HepG2 (cell line): ENCODE results near the gene ZNF48. TPM values are rescaled to one million over a fixed set of nuclear protein-coding genes. Genes with fewer than 3 reads are reported as not detected.
A peak's percentile ranks its signal among the peaks of the same experiment; 100 is the strongest.

Source experiments
- AGO2 ChIP-seq: fragments of 200-400 bp; formaldehyde crosslinking; optimal IDR thresholded peaks from 2 replicates; pipeline ENCODE3; 2017; ENCODE audit warnings: mild to moderate bottlenecking, low read depth, low read length, moderate library complexity
- ATF7-NPFF ChIP-seq: sonication (generic); formaldehyde crosslinking; IDR thresholded peaks from 2 replicates; pipeline ENCODE4 v1.8.1; 2023; ENCODE audit warnings: mild to moderate bottlenecking, low read depth, missing genetic modification reagents, moderate library complexity
- ATM ChIP-seq: fragments of 450-650 bp; IDR thresholded peaks from 2 replicates; pipeline ENCODE4 v1.7.1; 2017; ENCODE audit warnings: mild to moderate bottlenecking, borderline replicate concordance
- CEBPB ChIP-seq: IDR thresholded peaks from 2 replicates; pipeline ENCODE4 v1.6.1; 2011; ENCODE audit warnings: low read depth, low read length, improper control_type of control experiment, borderline replicate concordance
- DNMT3B ChIP-seq: conservative IDR thresholded peaks from 2 replicates; pipeline ENCODE4 v1.6.1; 2016; ENCODE audit warnings: missing biosample characterization, control low read depth
- HMG20B ChIP-seq: conservative IDR thresholded peaks from 2 replicates; pipeline ENCODE4 v1.6.1; 2016; ENCODE audit warnings: missing genetic modification reagents, missing compliant biosample characterization
- JDP2 ChIP-seq: sonication (generic); formaldehyde crosslinking; IDR thresholded peaks from 2 replicates; pipeline ENCODE4 v1.8.1; 2022; ENCODE audit warnings: missing genetic modification reagents, borderline replicate concordance
- KAT7 ChIP-seq: IDR thresholded peaks from 2 replicates; pipeline ENCODE4 v1.6.1; 2018; ENCODE audit warnings: borderline replicate concordance, missing compliant biosample characterization
- KLF15 ChIP-seq: sonication (generic); formaldehyde crosslinking; IDR thresholded peaks from 2 replicates; pipeline ENCODE4 v1.8.1; 2023; ENCODE audit warnings: borderline replicate concordance, mild to moderate bottlenecking, inconsistent platforms, missing genetic modification reagents, mixed read lengths
- MAFF ChIP-seq: IDR thresholded peaks from 2 replicates; pipeline ENCODE4 v1.6.1; 2011; ENCODE audit warnings: low read depth, low read length, improper control_type of control experiment
- MAFG ChIP-seq: sonication (generic); formaldehyde crosslinking; IDR thresholded peaks from 2 replicates; pipeline ENCODE4 v1.5.1; 2020; ENCODE audit warnings: mild to moderate bottlenecking, missing genetic modification reagents
- MXD4 ChIP-seq: IDR thresholded peaks from 2 replicates; pipeline ENCODE4 v1.6.1; 2016; ENCODE audit warnings: mild to moderate bottlenecking, missing biosample characterization, missing genetic modification reagents
- NFKB2 ChIP-seq: sonication (generic); formaldehyde crosslinking; IDR thresholded peaks from 2 replicates; pipeline ENCODE4 v1.4.0; 2020; ENCODE audit warnings: missing genetic modification reagents, borderline replicate concordance
- SNAPC2 ChIP-seq: sonication (generic); formaldehyde crosslinking; IDR thresholded peaks from 2 replicates; pipeline ENCODE4 v1.8.1; 2022; ENCODE audit warnings: mild to moderate bottlenecking, missing genetic modification reagents
- SOX6 ChIP-seq, 2 experiments: fragments of 450-650 bp in 1 of 2; sonication (generic) in 1 of 2; formaldehyde crosslinking in 1 of 2; IDR thresholded peaks; 2 replicates each; pipeline versions ENCODE4 v1.4.0 to v1.6.1; 2017 to 2020; ENCODE audit warnings: antibody characterized with exemption in 1 of 2, mild to moderate bottlenecking in 1 of 2, missing genetic modification reagents in 1 of 2
- SUZ12 ChIP-seq: fragments of 150-350 bp; IDR thresholded peaks from 2 replicates; pipeline ENCODE4 v1.6.1; 2014; ENCODE audit warnings: low read depth, low read length
- TCF12 ChIP-seq, 2 experiments: fragments of 450-650 bp in 1 of 2; sonication (generic) in 1 of 2; formaldehyde crosslinking in 1 of 2; IDR thresholded peaks; 2 replicates each; pipeline versions ENCODE4 v1.6.1 to v1.8.0; 2017 to 2022; ENCODE audit warnings: antibody characterized with exemption in 1 of 2, mild to moderate bottlenecking in 1 of 2, missing genetic modification reagents in 1 of 2, moderate library complexity in 1 of 2
- ZNF138 ChIP-seq: sonication (generic); formaldehyde crosslinking; IDR thresholded peaks from 2 replicates; pipeline ENCODE4 v1.5.0; 2020; ENCODE audit warnings: mild to moderate bottlenecking, low read depth, missing genetic modification reagents
- ZNF251 ChIP-seq: sonication (generic); formaldehyde crosslinking; IDR thresholded peaks from 2 replicates; pipeline ENCODE4 v1.9.0; 2021; ENCODE audit warnings: mild to moderate bottlenecking, missing genetic modification reagents
- ZNF264 ChIP-seq: sonication (generic); formaldehyde crosslinking; IDR thresholded peaks from 2 replicates; pipeline ENCODE4 v1.4.0; 2020; ENCODE audit warnings: missing genetic modification reagents
- ZNF510 ChIP-seq: sonication (generic); formaldehyde crosslinking; IDR thresholded peaks from 2 replicates; pipeline ENCODE4 v1.4.0; 2020; ENCODE audit warnings: low read depth, mild to moderate bottlenecking, missing genetic modification reagents
- ZNF556 ChIP-seq: sonication (generic); formaldehyde crosslinking; IDR thresholded peaks from 2 replicates; pipeline ENCODE4 v1.4.0; 2020; ENCODE audit warnings: mild to moderate bottlenecking, missing genetic modification reagents, borderline replicate concordance
- ZNF660 ChIP-seq: sonication (generic); formaldehyde crosslinking; IDR thresholded peaks from 2 replicates; pipeline ENCODE4 v1.5.1; 2020; ENCODE audit warnings: mild to moderate bottlenecking, low read depth, missing genetic modification reagents, borderline replicate concordance
- ZNF850 ChIP-seq: sonication (generic); formaldehyde crosslinking; conservative IDR thresholded peaks from 2 replicates; pipeline ENCODE4 v1.9.0; 2021; ENCODE audit warnings: mild to moderate bottlenecking, missing genetic modification reagents
- polyA plus RNA-seq, 8 experiments: library from polyadenylated mRNA; depleted of rRNA in 3 of 8; stranded (reverse) in 7 of 8; unstranded in 1 of 8; fragments of >200 nt; fragmentation: Illumina TruSeq in 4 of 8; extraction: Trizol in 4 of 8; gene quantifications; 2 replicates each; pipeline versions ENCODE4 v1.2.1 to v1.2.3, GENCODE V29; 2011 to 2016; ENCODE audit warnings: low read depth in 4 of 8, missing spikeins in 1 of 8, mixed read lengths in 1 of 8; ENCODE audit not compliant: insufficient read depth in 1 of 8
- total RNA-seq, 5 experiments: library from RNA; depleted of rRNA; stranded (reverse); fragments of >200 nt; fragmentation: Illumina TruSeq; extraction: Trizol; gene quantifications; 2 replicates each; pipeline ENCODE4 v1.2.3, GENCODE V29; 2016; ENCODE audit warnings: low read depth in 1 of 5
- TF ChIP-seq, protein P1 (sequence below): sonication (generic); formaldehyde crosslinking; IDR thresholded peaks from 2 replicates; pipeline ENCODE4 v1.4.0; 2020; ENCODE audit warnings: missing genetic modification reagents, low read depth, mild to moderate bottlenecking, borderline replicate concordance
- TF ChIP-seq, protein P2 (sequence below): sonication (generic); formaldehyde crosslinking; conservative IDR thresholded peaks from 2 replicates; pipeline ENCODE4 v1.4.0; 2020; ENCODE audit warnings: missing genetic modification reagents
- TF ChIP-seq, protein P3 (sequence below): sonication (generic); formaldehyde crosslinking; IDR thresholded peaks from 2 replicates; pipeline ENCODE4 v1.8.0; 2022; ENCODE audit warnings: mild to moderate bottlenecking, missing genetic modification reagents, borderline replicate concordance

Gene ZNF48
- total and polyA plus RNA-seq, 2 of the 13 experiments (the other 11 are each of a cell fraction or from before 2014, with no cell fraction given): 9.9 to 12.3 TPM

DNA sequence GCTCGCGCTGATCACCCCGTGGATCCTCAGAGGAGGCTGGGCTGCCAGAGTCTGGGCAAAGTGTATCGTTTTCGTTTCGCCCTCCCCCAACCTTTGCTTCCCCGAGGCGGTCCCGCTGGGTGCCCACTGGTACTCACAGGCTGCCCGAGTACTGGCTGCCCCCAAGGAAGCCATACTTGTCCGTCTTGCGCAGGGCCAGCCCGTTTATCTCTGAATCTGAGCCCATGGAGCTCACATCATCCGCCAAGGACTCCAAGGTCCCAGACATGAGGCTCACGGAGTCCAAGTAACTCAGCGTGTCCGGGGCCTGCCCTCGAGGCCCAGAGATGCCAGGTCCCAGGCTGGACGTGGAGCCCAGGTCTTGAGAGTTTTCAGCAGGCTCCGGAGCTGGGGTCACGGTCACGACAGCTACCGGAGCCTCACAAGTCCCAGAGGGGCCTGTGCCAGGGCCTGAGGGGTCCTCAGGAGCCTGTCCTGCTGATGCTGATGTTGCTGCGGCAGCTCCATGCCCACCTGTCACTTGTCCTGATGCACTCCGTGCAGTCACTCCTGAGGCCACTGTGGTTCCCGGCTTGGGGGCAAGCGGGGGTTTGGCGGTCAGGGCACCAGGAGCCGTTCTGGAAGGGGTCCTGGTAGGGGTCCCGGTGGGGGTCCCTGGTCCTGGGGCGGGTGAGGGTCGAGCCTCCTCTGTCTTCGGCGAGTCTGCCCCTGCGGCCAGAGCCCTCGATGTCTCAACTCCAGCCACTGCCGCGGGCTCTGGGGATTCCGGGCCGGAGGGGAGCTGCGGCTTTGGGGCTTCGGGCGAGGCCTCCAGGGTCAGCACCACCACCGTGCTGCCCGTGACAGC is 25.9 kb upstream of the ZNF48 start (continued):
- TF ChIP-seq, protein P1, sequence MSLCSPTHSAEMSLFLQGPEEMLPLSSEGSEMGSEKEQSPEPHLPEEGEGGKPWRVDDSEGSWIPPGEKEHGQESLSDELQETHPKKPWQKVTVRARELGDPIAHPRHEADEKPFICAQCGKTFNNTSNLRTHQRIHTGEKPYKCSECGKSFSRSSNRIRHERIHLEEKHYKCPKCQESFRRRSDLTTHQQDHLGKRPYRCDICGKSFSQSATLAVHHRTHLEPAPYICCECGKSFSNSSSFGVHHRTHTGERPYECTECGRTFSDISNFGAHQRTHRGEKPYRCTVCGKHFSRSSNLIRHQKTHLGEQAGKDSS (CRISPR knock-in tag): no peak
- TF ChIP-seq ZNF264 (CRISPR knock-in tag) (no peak), KLF15 (CRISPR knock-in tag) (no peak), SOX6 (IDR thresholded peaks at IDR 0.05) (no peak), SOX6 (CRISPR knock-in tag; IDR thresholded peaks at IDR 0.05) (no peak), TCF12 (IDR thresholded peaks at IDR 0.05) (no peak), TCF12 (CRISPR knock-in tag; IDR thresholded peaks at IDR 0.05) (no peak; the same call in 1 of the 2 replicates), MXD4 (0 out of 2 replicates have a peak, but pooled peaks have one; percentile 27), MAFG (CRISPR knock-in tag) (no peak), JDP2 (CRISPR knock-in tag) (no peak), ZNF138 (CRISPR knock-in tag) (no peak), SNAPC2 (CRISPR knock-in tag) (no peak), ZNF850 (CRISPR knock-in tag) (no peak), NFKB2 (no peak), SUZ12 (no peak), AGO2 (peak; percentile 61), HMG20B (CRISPR knock-in tag) (no peak), ZNF251 (CRISPR knock-in tag) (no peak), CEBPB (no peak), ZNF556 (CRISPR knock-in tag) (no peak), ZNF660 (CRISPR knock-in tag) (no peak), ATF7-NPFF (CRISPR knock-in tag) (0 out of 2 replicates have a peak, but pooled peaks have one; percentile 11), ATM (no peak), MAFF (no peak), ZNF510 (no peak), KAT7 (CRISPR knock-in tag) (no peak; the same call in 1 of the 2 replicates), DNMT3B (CRISPR knock-in tag) (no peak)
- TF ChIP-seq, protein P2, sequence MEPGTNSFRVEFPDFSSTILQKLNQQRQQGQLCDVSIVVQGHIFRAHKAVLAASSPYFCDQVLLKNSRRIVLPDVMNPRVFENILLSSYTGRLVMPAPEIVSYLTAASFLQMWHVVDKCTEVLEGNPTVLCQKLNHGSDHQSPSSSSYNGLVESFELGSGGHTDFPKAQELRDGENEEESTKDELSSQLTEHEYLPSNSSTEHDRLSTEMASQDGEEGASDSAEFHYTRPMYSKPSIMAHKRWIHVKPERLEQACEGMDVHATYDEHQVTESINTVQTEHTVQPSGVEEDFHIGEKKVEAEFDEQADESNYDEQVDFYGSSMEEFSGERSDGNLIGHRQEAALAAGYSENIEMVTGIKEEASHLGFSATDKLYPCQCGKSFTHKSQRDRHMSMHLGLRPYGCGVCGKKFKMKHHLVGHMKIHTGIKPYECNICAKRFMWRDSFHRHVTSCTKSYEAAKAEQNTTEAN (CRISPR knock-in tag): no peak
- TF ChIP-seq, protein P3, sequence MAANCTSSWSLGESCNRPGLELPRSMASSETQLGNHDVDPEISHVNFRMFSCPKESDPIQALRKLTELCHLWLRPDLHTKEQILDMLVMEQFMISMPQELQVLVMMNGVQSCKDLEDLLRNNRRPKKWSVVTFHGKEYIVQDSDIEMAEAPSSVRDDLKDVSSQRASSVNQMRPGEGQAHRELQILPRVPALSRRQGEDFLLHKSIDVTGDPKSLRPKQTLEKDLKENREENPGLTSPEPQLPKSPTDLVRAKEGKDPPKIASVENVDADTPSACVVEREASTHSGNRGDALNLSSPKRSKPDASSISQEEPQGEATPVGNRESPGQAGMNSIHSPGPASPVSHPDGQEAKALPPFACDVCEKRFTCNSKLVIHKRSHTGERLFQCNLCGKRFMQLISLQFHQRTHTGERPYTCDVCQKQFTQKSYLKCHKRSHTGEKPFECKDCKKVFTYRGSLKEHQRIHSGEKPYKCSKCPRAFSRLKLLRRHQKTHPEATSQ (CRISPR knock-in tag): no peak
